GM19395 (cell line): ENCODE measurements around the gene SLCO2B1.

Experiments
- ATAC-seq: cut with Tn5 transposase; IDR thresholded peaks from one replicate; pipeline ENCODE4 v1.9.1; 2021; ENCODE audit warnings: mild to moderate bottlenecking, moderate library complexity; ENCODE audit not compliant: unreplicated experiment

The SLCO2B1 gene

GRCh38 chr11:75191330-75191717 lies 40.4 kb downstream of the SLCO2B1 start:
- ATAC-seq, result no peak

DNA sequence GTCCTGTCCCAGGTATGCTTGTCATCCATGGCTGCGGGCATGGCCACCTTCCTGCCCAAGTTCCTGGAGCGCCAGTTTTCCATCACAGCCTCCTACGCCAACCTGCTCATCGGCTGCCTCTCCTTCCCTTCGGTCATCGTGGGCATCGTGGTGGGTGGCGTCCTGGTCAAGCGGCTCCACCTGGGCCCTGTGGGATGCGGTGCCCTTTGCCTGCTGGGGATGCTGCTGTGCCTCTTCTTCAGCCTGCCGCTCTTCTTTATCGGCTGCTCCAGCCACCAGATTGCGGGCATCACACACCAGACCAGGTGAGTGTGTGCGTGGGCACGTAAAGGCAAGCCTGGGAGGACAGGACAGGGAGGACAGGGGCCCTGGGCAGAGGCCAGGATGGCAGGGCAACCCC lies 42.4 kb downstream of the SLCO2B1 start:
- no peak for ATAC-seq

DNA sequence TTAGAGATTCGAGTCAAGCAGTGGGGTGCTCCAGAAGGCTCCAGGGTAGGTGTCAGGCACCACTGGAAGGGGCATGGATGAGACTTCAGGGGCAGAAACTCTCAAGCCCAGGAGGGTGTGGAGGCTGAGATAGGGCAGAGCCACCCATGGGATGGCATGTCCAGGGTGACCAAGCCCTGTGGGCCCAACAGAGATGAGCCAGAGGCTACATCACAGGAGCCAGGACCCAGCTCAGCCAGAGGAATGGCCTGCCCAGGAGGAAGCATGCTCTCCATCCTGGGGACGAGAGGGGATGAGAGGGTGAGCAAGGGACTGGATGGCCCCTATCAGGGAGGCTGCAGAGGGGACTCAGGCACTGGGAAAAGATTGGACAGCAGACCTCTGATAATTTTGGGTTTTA lies 42.8 kb downstream of the SLCO2B1 start:
- ATAC-seq, result no peak

DNA sequence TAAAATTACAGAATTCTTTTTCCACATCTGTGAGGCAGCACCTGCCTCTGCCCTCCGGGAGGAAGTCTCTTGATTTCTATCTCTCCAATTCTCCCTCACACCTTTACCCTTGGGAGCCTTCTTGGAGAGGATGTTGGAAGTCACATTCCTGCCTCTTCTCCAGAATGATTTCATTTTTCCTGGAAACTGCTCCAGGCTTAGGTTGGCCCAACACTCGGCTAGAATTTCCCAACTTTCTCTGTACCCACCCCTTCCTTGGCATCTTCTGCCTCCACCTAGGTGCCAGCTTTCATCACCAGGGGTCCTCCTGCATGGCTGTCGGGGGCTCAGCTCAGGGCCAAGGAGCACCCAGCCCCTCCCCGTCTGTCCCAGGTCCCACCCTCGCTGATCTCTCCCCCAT lies 43.2 kb downstream of the SLCO2B1 start:
- no peak for ATAC-seq

GRCh38 chr11:75195167-75195962 lies 44.5 kb downstream of the SLCO2B1 start:
- ATAC-seq, result no peak

DNA sequence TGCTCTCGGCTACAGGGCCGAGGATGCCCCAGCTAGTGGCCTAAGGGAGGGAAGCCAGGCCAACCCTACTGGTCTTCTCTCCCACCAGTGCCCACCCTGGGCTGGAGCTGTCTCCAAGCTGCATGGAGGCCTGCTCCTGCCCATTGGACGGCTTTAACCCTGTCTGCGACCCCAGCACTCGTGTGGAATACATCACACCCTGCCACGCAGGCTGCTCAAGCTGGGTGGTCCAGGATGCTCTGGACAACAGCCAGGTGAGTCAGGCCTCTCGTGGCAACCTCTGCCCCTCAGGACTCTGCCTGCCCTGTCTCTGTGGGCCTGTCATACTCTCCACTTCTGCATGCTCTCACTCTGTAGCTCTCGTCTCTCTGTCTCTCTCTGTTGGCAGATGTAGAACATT lies 45.5 kb downstream of the SLCO2B1 start:
- ATAC-seq, result no peak

DNA sequence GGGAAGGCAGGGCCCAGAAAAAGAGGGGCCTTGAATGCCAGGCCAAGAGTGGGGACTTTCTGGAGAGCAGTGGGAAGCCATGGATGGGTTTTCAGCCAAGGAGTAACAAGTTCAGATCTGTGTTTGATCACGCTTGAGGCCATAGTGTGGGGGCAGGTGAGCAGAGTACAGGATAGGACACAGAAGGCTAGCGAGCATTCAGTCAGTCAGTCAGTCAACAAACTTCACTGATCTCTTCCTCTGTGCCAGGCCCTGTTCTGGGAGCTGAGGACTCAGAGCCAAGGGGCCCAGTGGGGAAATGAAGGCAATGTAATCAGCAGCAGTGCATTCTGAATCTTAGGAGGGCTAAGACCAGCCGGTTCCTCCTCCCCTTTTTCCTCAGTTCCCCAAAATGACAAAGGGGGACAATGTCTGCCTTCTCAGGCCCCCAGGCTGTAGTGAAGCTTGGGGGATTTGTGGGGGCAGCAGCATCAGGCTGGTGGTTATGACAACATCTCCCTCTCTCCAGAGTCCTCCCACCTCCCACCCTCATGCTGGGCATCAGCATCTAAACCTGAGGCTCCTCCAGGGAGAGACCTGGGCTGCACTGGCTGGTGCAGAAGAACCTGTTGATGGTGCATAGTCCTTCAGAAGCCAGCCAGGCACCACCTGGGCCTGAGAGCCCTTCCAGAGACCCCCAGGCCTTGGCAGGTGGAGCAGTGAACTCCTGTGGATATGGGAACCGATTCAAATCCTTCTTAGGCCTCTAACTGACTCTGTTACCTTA lies 46.8 kb downstream of the SLCO2B1 start:
- no peak for ATAC-seq

DNA sequence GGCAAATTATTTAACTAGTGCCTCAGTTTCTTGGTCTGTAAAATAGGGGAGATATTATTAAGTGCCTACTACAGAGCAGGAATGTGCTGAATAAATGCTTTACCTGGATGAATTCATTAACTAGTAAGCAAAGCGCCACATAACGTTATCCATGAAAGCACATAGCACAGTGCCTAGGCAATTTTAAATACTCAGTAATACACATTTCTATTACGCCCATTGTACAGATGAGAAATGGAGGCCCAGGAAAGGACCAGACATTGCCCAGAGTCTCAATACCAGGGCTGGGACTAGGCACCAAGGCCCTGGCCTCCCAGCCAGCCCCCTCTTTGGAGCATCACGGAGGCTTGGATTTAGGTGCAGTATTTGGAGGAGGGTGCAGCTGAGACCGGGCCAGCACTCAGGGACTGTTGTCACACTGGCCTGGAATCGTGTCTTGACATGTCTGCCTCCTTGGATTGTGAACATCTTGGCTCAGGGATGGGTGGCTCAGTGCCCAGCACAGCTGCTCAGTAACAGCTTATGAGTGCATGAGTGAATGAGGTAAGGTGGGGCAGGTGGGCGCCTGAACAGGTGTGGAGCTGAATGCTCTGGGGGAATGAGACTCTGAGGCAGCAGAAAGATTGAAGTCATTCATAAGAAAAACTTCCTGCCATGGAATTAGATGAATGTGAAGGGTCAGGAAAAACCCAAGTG lies 47.5 kb downstream of the SLCO2B1 start:
- ATAC-seq, result no peak

DNA sequence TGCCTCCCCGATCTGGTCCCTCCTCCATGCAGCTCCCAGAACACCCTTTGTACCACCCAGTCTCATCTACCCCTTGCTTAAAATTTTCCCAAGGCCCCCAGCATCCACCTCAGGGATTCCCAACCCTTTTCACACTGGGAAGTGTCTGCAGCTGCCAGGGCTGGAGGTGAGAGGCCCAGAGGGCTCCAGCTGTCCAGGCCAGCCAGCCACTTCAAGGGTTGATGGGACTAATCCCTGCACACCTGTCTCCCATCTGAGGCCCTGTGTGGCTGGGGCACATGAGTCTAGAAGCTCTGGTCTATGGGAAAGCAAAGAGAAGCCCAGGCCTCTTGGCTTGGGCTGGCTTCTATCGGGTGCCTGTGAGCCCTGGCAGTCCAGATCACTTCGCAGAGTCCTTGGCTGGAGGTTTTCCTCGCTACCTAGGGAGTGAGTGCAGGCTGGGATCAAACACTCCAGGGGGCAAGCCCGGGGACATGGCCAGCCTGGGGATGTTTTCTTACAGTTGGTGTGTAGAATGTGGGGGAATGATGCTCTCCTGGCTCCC lies 48.6 kb downstream of the SLCO2B1 start:
- no peak for ATAC-seq

DNA sequence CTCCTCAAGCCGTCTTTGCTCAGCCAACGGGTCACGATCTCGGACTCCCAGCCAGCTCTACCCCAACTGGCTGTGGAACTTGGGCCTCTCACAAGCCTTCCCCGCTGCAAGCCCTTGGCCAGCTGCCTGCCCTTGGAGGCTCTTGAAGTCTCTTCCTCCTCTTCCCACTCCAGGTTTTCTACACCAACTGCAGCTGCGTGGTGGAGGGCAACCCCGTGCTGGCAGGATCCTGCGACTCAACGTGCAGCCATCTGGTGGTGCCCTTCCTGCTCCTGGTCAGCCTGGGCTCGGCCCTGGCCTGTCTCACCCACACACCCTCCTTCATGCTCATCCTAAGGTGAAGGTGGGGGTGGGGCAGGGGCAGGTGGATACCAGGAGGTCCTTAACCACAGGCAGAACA lies 49.1 kb downstream of the SLCO2B1 start:
- no peak for ATAC-seq

- no peak for ATAC-seq
These were observed 49.6 kb downstream of the SLCO2B1 start for GRCh38 chr11:75200531-75200930.

GRCh38 chr11:75201771-75202170 lies 50.9 kb downstream of the SLCO2B1 start:
- no peak for ATAC-seq

DNA sequence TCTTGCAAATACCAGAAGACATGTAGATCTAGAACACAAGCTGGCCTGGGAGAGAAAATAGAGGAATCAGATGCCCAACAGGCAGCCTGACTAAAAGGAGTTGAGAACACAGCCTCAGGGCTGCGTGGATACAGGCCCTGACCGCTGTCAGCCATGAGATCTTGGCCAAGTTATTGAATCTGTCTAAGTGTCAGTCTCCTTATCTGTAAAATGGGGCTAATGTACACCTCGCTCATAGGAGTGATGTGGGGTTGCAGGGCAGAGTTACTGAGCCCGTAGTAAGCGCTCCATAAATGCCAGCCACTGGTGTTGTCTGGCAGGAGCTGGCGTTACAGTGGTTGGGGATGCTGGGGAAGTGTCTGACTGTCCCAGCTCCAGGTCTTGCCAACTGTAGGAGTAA lies 51.3 kb downstream of the SLCO2B1 start:
- ATAC-seq, result no peak

DNA sequence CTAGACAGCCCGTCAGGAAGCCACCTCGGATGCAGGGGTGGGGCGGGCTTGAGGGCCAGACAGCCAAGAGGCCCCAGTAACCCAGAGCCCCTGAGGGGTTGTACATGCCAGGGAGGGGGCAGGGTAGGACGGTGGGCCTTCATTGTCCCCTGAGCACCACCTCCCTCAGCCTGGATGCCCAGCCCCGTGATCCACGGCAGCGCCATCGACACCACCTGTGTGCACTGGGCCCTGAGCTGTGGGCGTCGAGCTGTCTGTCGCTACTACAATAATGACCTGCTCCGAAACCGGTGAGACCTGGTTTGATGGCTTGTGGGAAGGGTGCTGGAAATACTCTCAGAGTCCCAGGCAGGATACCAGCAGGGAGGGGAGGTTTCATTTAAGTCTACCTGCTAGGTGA lies 52.2 kb downstream of the SLCO2B1 start:
- no peak for ATAC-seq

DNA sequence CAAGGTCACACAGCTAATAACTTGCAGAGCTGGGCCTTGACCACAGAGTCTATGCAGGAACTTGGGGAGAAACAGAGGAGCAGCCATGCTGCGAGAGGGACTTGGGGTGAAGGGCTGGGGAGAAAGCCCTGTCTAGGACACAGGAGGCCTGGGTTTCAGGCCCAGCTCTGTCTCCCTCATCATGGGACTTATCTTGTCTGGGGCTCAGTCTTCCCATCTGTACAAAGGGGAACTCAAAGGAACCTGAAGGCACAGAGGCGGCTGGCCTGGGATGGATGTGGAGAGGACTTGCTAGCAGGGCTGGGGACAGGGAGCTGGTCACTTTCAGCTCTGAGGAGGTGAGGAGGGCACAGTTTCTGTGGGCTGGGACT lies 52.7 kb downstream of the SLCO2B1 start:
- ATAC-seq, result no peak

DNA sequence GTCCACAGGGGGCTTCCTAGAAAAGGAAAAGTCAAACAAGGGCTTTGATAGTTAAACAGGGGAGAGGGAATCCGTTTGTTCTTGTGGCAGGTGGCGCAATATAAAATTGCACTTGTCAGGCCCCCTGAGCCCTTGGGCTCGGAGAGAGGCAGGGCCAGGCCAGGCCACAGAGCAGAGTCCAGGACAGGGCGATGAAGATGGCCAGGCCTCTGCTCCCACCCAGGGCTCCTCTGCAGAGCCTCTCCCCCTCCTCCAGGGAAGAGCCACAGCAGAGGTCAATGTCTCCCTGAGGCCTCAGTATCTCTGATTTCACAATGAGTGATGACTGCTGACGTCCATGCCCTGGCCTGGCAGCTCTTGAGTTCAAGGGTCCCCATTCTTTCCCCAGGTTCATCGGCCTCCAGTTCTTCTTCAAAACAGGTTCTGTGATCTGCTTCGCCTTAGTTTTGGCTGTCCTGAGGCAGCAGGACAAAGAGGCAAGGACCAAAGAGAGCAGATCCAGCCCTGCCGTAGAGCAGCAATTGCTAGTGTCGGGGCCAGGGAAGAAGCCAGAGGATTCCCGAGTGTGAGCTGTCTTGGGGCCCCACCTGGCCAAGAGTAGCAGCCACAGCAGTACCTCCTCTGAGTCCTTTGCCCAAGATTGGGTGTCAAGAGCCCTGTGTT lies 53.2 kb downstream of the SLCO2B1 start:
- no peak for ATAC-seq

DNA sequence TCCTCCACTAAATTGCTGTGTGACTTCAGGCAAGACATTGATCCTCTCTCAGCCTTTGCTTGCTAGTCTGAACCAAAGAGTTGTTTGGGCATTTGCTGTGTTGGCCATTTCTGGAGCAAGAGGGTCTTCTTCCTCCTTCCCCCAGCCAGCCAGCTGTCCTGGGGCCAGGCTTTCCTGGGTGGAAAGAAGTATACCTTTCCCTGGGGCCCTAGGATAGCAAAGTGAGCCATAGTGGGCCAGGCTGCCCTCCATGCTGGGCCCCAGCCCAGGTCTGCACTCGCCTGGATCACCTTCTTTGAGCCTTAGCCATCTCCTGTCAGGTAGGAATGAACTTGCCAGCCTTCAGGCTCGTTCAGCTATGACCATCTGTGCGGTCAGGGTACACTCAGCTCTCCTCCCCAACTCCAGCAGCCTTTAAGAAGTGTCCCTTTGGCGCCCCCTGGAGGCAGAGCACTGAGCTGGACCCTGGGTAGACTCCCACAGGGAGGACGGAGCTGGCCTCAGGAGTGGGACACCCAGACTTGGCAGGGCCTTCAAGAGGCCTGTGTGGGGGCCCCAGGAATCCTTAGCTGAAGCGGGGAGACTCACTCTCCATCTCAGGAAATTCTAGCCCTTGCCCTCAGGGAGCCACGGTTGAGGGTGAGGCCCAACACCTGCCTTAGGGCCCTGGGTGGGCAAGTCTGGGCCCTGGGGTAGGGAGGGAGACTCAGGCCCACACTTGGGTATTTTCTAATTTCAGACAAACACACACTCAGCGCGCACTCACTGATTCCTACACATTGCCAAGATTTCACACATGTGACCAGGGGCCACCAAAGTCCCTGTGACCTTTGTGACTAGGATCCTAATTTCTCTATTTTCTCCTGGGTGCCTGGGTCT lies 54.0 kb downstream of the SLCO2B1 start:
- ATAC-seq, result no peak

- ATAC-seq, result no peak
These were observed 54.7 kb downstream of the SLCO2B1 start for GRCh38 chr11:75205564-75206020.

DNA sequence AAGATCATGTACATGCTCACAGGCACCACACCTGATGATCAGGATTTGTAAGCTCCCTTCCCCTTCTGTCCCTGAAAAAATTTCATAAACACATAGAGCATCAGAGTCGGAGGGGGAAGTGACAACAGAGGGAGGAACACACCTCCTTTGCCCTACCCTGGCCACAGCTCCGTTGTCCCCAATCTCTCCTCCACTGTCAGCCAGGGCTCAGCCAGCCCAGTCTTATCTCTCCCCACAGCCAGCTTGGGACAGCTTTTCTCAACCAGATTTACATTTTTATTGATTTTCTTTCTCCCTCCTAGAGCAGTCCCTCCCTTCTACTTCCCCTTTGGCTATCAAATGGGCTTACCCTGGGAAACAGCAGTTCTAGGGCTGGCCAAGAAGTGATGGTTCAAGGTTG lies 57.5 kb downstream of the SLCO2B1 start:
- no peak for ATAC-seq

GRCh38 chr11:75212411-75212810 lies 61.5 kb downstream of the SLCO2B1 start:
- ATAC-seq, result no peak
